Esophagus muscularis mucosa (tissue), 4 donors: ENCODE results near the gene ZFAND6.

Experiments used
- EP300 ChIP-seq: sonication (generic); formaldehyde crosslinking; IDR thresholded peaks from one replicate; pipeline ENCODE4 v1.6.1; 2017; ENCODE audit warnings: antibody characterized with exemption
- POLR2A ChIP-seq: fragments of 450-650 bp; IDR thresholded peaks from one replicate; pipeline ENCODE4 v1.6.1; 2017; ENCODE audit warnings: antibody characterized with exemption, moderate library complexity, mild to moderate bottlenecking, low read depth
- TF ChIP-seq, protein P1 (sequence below), 3 experiments: fragments of 200-600 bp in 2 of 3; fragments of 450-650 bp in 1 of 3; sonication (generic) in 2 of 3; IDR thresholded peaks; one replicate each; pipeline ENCODE4 v1.5.1; 2017 to 2019; ENCODE audit warnings: antibody characterized with exemption in 3 of 3, mild to moderate bottlenecking in 2 of 3, moderate library complexity in 1 of 3

DNA sequence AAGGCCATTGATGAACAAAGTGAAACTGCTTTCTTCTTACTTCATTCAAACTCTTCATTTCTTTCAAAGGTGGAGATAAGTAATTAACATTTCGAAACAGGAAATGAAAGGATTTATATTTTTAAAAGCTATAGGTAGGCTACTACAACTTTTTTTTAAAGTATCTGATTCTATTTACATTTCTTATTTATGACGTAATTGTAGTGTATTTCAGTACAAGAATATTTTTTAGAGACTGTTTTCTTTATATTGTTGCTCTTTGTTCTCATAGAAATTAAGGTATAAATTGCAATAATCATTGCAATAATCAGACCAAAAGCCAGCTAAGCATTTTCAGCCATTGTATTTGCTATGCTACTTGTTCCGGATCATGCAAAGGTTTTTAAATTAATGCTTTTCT lies 13.7 kb downstream of the ZFAND6 start:
- TF ChIP-seq EP300 (no peak), POLR2A (no peak)
- TF ChIP-seq, protein P1, sequence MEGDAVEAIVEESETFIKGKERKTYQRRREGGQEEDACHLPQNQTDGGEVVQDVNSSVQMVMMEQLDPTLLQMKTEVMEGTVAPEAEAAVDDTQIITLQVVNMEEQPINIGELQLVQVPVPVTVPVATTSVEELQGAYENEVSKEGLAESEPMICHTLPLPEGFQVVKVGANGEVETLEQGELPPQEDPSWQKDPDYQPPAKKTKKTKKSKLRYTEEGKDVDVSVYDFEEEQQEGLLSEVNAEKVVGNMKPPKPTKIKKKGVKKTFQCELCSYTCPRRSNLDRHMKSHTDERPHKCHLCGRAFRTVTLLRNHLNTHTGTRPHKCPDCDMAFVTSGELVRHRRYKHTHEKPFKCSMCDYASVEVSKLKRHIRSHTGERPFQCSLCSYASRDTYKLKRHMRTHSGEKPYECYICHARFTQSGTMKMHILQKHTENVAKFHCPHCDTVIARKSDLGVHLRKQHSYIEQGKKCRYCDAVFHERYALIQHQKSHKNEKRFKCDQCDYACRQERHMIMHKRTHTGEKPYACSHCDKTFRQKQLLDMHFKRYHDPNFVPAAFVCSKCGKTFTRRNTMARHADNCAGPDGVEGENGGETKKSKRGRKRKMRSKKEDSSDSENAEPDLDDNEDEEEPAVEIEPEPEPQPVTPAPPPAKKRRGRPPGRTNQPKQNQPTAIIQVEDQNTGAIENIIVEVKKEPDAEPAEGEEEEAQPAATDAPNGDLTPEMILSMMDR (IDR thresholded peaks at IDR 0.05), result no peak
